Stimulated activated CD4-positive, alpha-beta T cell treated with anti-CD3 and anti-CD28 coated beads, TNF-alpha, amount 100 ng/mL, for 1 hour (primary cell): ENCODE results near the gene TRPM1.

Experiments used
- DNase-seq, 3 donors: peaks; one replicate each; pipeline ENCODE4 v3.0.0-alpha.2; 2020; ENCODE audit warnings: low read depth in 3 of 3, low spot score in 1 of 3

Gene TRPM1

DNA sequence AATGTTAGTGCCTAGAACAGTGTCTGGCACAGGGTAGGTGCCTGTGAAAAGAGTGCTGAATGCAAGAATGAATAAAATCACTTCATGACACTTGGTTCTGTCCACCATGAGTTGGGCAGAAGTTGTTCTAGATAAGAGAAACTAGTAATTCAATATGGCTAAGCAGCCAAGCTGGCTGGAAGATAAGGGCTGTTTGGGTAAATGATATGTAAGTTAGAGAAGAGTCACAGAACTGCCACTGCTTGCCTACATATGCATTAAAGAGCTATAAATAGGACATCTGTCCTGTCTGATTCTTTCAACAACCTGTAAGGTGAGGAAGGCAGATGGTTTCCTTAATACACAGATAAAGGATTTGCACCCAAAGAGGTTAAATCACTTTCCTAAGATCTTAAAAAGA is 123.2 kb downstream of the TRPM1 start:
- DNase-seq, result no peak

DNA sequence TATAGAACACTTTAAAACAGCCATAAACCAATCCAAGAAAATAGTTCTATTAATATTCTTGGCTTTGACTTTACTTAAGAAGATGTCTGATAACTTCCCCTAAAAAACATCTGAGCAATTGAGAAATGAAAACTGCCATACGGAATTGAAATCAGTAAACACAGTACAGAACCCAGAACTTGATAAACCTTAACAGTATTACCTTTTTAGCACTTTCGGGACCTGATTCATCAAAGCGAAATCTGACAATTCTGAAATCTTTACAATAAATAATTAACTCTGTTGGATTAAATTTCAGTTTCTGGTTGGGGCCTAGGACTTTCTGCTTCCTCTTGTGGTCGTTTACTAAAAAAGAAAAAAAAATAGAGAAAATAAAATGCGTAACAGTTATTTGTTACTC is 127.4 kb downstream of the TRPM1 start:
- no peak for DNase-seq

DNA sequence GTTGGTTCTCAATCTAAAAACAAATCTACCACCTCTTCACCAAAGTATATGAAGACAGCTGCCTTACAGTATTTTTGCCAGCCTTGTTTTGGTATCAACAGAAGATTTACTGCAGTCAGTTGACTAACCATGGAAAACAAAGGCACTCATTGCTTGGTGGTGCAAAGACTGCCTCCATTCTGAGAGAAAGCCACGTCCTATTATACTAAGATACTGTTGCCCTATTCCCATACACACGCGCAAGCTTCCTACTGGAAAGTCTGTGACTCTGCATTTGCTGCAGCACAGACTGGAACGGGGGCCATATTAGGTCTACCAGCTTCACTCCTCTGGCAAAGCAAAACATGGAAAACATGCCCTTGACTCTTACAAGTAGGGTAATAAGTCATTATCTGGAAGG is 128.1 kb downstream of the TRPM1 start:
- no peak for DNase-seq

DNA sequence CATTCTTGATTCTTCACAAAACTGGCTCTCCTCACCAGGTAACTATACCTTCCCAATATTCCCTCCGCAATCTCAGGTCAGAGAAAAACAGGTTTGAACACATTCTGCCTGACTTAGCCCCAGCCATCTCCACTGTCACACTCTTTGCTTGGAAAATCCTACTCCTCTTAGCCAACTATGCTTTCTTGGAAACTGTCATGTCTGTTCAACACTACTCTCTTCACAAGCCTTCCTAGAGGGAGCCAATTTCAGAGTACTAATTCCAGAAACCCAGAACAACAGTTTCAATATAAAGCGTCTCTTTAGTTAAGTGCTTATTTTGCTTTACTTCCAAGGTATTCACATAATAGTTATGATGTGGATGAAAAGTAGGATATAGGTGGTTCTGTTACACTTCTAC is 131.8 kb downstream of the TRPM1 start:
- no peak for DNase-seq

DNA sequence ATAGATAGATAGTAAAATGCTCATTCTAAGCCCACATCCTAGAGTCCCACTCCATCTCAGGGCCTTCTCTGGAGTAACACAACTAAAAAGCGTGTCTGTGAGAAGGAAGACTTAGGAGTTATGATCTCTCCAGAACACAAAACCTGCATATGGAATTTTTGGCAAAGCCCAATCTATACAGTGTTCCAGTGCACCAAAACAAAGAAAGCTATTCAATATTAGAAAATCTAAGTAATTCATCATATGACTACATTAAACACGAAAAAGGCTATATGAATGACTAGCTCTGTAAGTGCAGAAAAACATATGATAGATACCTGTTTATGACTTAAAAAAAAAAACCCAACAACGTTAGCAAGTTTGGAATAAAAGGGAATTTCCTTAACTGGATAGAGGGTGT is 137.8 kb downstream of the TRPM1 start:
- DNase-seq, result no peak

DNA sequence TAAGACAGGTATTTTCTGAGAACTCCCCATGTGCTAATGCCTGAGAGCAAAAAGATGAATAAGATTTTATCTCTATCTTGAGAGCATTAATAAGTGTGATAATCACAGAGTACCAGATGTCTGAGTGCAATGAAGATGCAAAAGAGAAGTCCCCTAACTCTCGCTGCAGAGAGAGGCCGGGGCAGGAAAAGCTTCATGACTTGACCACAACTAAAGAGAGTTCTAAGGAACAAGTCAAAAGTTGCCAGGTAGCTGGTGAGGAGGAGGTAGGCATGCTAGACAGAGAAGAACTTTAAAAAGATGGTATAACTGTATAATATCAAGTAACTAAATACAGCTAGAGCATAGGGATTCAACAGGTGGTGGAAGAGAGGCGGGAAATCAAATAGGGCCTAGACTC is 138.9 kb downstream of the TRPM1 start:
- no peak for DNase-seq

DNA sequence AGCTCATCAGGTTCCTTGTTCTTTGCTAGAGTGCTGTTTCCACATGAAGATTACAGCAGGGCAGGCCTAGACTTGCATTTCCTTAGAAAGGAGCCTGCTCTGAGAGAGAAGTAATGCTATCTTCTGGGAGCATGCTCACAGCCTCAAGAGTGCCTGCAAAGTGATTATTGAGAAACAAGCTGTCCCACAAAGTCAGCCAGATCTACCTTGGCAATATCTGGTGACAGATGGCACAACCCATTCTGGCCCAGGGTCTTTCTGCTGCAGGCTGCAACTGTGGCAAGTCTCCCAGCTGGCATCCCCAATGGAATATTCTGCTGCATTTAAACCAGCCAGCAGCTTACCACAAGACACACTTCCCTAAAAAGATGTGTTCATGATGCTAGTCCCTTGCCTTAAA is 139.4 kb downstream of the TRPM1 start:
- no peak for DNase-seq

DNA sequence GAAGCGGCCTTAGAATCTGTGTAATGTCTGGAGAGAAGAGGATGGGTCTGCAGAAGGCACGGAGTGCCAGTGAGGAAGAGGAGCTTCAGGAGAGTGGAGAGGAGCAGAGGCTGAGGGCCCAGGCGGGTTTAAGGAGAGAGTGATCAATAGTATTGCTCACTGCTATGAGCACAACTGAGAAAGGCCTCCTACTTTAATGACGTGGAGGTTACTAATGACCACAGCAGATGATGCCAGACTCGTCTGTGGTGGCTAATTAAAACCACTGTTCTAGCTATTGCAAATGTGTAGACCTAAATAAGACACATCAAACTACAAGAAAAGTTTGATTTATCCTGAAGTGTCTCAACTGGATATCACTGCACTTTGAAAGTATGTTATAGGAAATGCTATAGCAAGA is 143.3 kb downstream of the TRPM1 start:
- DNase-seq, result no peak

DNA sequence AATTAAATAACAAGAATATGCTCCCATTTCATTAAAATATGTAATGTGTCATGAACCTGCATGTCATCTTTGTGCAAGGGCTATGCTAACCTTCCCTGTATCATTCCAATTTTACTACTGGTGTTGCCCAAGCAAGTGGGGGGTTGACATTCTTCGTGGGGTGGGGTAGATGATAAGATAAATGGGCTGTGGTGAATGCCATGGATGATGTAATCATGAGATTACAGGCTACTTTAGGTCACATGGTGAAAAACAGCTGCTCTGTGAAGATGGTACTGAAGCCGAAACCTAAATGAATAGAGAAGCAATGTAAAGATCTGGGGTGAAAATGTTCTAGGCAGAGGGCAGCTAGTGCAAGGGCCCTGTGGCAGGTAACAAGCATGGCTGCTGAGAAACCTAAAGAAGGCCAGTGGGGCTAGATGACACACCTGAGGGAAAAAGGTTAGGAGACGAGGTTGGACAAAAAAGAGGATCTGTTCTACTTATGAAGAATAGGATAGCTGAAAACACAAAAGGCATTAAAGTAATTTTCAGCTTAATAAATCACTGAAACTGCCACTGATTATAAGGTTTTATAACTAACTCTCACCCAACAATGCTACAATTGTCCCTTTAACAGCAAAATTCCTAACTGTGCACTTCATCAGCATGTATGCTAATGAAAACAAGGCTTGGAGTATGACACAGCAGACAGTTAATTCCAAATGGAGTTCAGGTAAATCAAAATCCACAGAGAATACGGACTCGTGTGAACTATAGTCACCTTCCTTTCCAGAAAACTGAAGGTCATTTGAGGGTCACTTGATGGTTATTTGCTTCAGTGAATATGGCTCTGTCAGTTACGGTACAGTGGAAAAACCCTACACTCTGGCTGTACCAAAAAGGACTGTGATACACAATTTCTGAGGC is 145.1 kb downstream of the TRPM1 start:
- no peak for DNase-seq

DNA sequence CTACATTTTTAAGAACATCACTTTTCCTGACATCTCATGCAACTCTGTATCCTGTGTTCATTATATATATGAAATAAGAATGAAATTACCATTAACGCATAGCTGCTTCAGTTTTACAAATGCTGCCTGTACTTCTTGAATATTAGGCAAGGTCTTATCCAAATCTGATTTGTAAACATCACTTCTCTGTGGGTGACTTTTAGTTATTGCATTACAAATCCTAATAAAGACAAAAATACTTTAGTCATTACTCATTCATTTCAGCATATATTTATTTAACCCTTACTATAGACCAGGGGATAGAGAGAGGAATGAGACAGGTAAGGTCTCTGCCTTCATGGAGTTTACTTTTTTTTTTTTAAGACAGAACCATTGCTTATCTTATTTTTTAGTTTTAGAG is 146.9 kb downstream of the TRPM1 start:
- DNase-seq, result no peak

DNA sequence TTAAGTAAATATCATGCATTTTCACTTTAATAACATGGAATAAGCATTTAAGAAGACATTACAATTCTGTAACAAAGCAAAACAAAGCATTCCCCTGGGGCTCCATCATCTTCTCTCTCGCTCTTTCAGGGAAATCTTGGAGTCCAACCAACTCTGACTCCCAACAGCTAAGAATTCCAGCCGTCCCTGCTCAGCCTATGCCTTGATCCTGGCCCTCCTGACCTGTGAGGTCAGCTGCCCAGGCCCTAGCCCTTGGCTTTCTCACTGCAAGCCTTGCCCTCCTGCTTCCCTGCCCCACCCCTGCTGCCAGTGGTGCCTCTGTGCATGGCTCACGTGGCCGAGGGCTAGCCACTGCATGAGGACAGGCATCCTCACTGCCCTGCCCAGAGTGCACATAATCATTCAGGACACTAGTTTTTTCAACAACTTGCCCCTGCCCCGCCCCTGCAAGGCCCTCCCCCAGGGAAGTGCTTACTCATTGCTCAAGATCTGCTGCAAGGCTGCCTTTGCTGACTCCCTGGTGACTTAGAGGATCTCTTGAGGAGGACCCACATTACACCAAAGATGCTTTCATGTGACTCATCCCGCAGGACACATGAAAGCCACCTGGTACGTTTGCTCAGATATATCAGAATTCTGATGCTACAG is 147.7 kb downstream of the TRPM1 start:
- no peak for DNase-seq

DNA sequence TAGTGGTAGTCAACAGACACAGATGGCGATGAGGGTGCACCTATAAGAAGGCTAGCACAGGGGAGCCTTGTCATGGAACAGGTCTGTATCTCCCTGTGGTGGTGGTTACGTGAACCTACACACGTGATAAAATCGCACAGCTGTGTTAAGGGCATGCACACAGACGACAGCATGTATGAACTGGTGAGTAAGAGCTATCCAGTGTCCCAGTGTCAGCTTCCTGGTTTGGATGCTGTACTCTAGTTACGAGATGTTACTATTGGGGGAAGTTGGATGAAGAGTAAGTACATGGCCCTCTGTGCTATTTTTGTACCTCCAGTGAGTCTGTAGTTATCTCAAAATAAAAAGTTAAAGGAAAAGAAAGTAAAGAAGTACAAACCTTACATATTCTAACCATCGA is 148.3 kb downstream of the TRPM1 start:
- DNase-seq, result no peak
